ENCODE results near the gene NRG3. TPM values are rescaled to one million over a fixed set of nuclear protein-coding genes. Genes with fewer than 3 reads are reported as not detected.

The NRG3 gene
- total RNA-seq, 6 donors from 2014 or later, result 0.44 to 2.7 (median 1.5) TPM; not detected in 1

DNA sequence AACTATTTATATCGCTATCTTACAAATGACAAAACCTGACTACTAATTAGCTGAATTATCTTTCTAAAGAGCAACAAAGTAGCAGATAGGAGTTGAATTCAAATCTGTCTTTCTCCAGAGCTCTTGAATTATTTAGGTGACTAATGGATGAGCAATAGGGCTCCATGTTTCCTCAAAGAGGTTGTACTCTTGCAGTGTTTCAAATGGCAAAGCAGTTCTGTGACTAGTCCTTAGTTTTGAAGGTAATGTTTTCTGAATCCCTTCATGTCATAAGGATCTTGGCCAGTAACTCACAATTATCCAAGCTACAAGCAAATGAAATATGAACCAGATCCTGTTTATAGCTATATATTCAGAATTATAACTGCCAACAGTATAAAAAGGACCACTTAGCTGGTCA lies 999.7 kb downstream of the NRG3 start:
- DNase-seq (no peak), ATAC-seq (ENCODE audit: low FRiP score in 2 of 2) (no peak)
- H3K27ac ChIP-seq, result no peak overlapping the region
- H3K9me3 ChIP-seq, result no peaks in the 10 kb centered on the region
- H3K36me3 ChIP-seq, result no peaks in the 10 kb centered on the region
- H3K4me3 ChIP-seq, result no peak overlapping the region
- no peaks in the 10 kb centered on the region for H3K4me1 ChIP-seq
- TF ChIP-seq, protein P1, sequence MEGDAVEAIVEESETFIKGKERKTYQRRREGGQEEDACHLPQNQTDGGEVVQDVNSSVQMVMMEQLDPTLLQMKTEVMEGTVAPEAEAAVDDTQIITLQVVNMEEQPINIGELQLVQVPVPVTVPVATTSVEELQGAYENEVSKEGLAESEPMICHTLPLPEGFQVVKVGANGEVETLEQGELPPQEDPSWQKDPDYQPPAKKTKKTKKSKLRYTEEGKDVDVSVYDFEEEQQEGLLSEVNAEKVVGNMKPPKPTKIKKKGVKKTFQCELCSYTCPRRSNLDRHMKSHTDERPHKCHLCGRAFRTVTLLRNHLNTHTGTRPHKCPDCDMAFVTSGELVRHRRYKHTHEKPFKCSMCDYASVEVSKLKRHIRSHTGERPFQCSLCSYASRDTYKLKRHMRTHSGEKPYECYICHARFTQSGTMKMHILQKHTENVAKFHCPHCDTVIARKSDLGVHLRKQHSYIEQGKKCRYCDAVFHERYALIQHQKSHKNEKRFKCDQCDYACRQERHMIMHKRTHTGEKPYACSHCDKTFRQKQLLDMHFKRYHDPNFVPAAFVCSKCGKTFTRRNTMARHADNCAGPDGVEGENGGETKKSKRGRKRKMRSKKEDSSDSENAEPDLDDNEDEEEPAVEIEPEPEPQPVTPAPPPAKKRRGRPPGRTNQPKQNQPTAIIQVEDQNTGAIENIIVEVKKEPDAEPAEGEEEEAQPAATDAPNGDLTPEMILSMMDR (IDR thresholded peaks at IDR 0.05), result no peak
- TF ChIP-seq POLR2A (IDR thresholded peaks at IDR 0.05), result no peak
- TF ChIP-seq POLR2AphosphoS5 (IDR thresholded peaks at IDR 0.05), result no peak
- 98% methylated on average over 1 of the region's 1 CpG for WGBS, 2 donors
- H3K27me3 ChIP-seq, result no peaks in the 10 kb centered on the region

DNA sequence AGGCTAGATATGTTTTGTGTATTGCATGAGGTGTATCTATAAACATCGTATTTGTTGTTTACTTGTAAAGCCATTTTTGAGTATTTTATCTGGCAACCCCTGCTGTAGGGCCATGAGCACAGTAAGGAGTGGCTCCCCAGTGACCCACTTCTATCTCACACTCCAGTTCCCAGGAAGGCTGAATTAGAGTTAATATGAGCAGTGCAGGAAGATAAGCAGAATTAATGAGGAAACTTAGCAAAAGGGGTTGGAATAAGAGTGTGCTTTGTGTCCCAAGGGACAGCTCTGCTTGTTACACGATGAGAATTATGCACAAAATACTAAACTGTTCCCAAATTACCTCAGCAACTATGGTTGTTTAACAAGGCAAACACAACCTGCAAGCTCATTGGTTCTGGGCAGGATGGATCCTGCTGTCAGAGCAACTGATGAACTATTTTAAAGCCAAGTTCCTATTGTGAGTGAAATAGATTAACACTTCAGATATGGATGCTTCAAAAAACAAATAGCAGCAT lies 1005.8 kb downstream of the NRG3 start:
- Histone ChIP-seq H3K27ac (no peak overlapping the region), H3K4me1 (no peaks in the 10 kb centered on the region), H3K27me3 (no peaks in the 10 kb centered on the region), H3K4me3 (no peak overlapping the region), H3K9me3 (no peaks in the 10 kb centered on the region), H3K36me3 (no peaks in the 10 kb centered on the region)
- 68 to 71% methylated on average over 2 of the region's 2 CpGs for WGBS, 2 donors
- DNase-seq, result no peak
- no peak for ATAC-seq (ENCODE audit: low FRiP score in 2 of 2)
- TF ChIP-seq EP300 (IDR thresholded peaks at IDR 0.05) (no peak), POLR2AphosphoS5 (IDR thresholded peaks at IDR 0.05) (no peak), POLR2A (IDR thresholded peaks at IDR 0.05) (no peak)
- TF ChIP-seq, protein P1 (IDR thresholded peaks at IDR 0.05), result no peak

DNA sequence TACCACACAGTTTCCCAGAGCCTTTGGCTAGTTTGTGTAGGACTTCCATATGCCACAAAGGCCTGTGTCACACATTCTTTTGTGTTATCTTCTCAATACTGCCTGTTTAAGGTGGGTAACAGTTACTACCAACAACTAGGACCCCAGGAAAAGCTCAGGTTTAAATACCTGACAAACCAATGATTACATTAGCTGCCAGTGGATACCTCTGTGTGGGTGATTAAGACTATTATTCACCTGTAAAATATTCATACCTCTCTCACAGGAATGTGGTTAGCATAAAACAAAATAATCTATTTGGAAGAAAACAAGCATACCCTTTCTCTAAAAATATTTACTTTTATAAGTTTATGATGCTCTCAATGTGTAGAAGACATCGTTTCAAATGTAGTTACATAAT lies 1007.7 kb downstream of the NRG3 start:
- DNase-seq (no peak), ATAC-seq (ENCODE audit: low FRiP score in 2 of 2) (no peak)
- no peaks in the 10 kb centered on the region for H3K4me1 ChIP-seq
- no peak overlapping the region for H3K4me3 ChIP-seq
- no peak overlapping the region for H3K27ac ChIP-seq
- TF ChIP-seq EP300 (IDR thresholded peaks at IDR 0.05) (no peak), POLR2AphosphoS5 (IDR thresholded peaks at IDR 0.05) (no peak), POLR2A (IDR thresholded peaks at IDR 0.05) (no peak)
- TF ChIP-seq, protein P1 (IDR thresholded peaks at IDR 0.05), result no peak
- H3K27me3 ChIP-seq, result no peaks in the 10 kb centered on the region
- WGBS, 2 donors, result 77 to 78% methylated on average over 1 of the region's 1 CpG
- H3K9me3 ChIP-seq, result no peaks in the 10 kb centered on the region
- no peaks in the 10 kb centered on the region for H3K36me3 ChIP-seq

DNA sequence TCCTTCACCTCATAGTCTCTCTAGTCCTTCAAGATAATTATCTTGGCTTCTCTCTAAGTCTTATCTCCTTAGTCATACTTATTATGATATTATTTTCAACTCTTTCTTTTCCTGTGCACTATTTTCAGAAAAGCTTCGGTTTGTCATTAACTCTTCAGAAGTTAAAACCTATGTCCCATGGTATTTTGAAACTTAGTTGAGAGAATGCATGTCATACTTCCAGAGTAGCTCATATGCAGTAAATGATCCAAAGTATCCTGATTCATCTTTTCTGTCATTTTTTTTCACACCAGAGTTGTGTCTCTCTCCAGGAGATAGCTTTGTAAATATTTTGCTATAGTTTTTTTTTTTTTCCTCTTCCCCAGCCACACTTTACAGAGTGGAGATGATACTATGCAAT lies 1008.6 kb downstream of the NRG3 start:
- Histone ChIP-seq H3K27ac (no peak overlapping the region), H3K4me1 (no peaks in the 10 kb centered on the region), H3K27me3 (no peaks in the 10 kb centered on the region), H3K9me3 (no peaks in the 10 kb centered on the region), H3K36me3 (no peaks in the 10 kb centered on the region), H3K4me3 (no peak overlapping the region)
- TF ChIP-seq POLR2AphosphoS5 (IDR thresholded peaks at IDR 0.05) (no peak), EP300 (IDR thresholded peaks at IDR 0.05) (no peak)
- DNase-seq (no peak), ATAC-seq (ENCODE audit: low FRiP score in 2 of 2) (no peak)
- 45 to 60% methylated on average over 1 of the region's 1 CpG for WGBS, 2 donors

DNA sequence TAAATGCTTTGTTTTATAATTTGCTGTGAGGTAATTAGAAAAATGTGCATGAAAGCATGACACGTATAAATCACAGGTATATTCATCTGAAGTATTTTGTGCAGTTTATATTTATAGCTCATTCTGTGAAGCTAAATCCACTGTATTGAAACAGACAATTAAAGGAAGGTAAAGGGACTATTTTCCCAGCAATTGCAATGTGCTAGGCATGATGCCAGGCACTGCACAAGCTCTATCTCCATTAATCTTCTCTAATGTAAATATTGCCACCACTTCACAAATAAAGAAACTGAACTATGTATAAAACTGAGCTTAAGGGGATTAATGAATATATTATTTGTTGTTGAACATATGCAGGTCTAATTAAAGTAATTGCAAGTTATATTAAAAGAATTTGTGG lies 1012.5 kb downstream of the NRG3 start:
- 49 to 59% methylated on average over 1 of the region's 1 CpG for WGBS, 2 donors
- no peak for DNase-seq

More for the DNA sequence above, 1012.5 kb downstream of the NRG3 start:
- H3K27me3 ChIP-seq, result no peaks in the 10 kb centered on the region
- no peak for TF ChIP-seq EP300 (IDR thresholded peaks at IDR 0.05)
- no peak for TF ChIP-seq POLR2A (IDR thresholded peaks at IDR 0.05)
- no peak for TF ChIP-seq POLR2AphosphoS5 (IDR thresholded peaks at IDR 0.05)
- TF ChIP-seq, protein P1 (IDR thresholded peaks at IDR 0.05), result no peak
- no peaks in the 10 kb centered on the region for H3K36me3 ChIP-seq
- H3K4me1 ChIP-seq, result no peaks in the 10 kb centered on the region
- H3K9me3 ChIP-seq, result no peaks in the 10 kb centered on the region
- no peak overlapping the region for H3K27ac ChIP-seq
- no peak for ATAC-seq (ENCODE audit: low FRiP score in 2 of 2)
- H3K4me3 ChIP-seq, result no peak overlapping the region

All from upper lobe of left lung (tissue), 6 donors.